Mammary epithelial cell (primary cell): ENCODE measurements around the gene NANOS2.

Experiments used
- EZH2 ChIP-seq: IDR thresholded peaks from 2 replicates; pipeline ENCODE4 v1.6.1; 2012; ENCODE audit warnings: low read length, inconsistent platforms, borderline replicate concordance
- TF ChIP-seq, protein P1 (sequence below), 2 donors: IDR thresholded peaks in 1 of 2; conservative IDR thresholded peaks in 1 of 2; 2 replicates each; pipeline ENCODE4 v1.5.1; 2011 to 2012; ENCODE audit warnings: inconsistent platforms in 2 of 2, low read length in 2 of 2, mild to moderate bottlenecking in 2 of 2, control low read depth in 1 of 2, low read depth in 1 of 2; ENCODE audit not compliant: insufficient read depth in 1 of 2; ENCODE audit errors: extremely low read depth in 1 of 2

- TF ChIP-seq, protein P1, sequence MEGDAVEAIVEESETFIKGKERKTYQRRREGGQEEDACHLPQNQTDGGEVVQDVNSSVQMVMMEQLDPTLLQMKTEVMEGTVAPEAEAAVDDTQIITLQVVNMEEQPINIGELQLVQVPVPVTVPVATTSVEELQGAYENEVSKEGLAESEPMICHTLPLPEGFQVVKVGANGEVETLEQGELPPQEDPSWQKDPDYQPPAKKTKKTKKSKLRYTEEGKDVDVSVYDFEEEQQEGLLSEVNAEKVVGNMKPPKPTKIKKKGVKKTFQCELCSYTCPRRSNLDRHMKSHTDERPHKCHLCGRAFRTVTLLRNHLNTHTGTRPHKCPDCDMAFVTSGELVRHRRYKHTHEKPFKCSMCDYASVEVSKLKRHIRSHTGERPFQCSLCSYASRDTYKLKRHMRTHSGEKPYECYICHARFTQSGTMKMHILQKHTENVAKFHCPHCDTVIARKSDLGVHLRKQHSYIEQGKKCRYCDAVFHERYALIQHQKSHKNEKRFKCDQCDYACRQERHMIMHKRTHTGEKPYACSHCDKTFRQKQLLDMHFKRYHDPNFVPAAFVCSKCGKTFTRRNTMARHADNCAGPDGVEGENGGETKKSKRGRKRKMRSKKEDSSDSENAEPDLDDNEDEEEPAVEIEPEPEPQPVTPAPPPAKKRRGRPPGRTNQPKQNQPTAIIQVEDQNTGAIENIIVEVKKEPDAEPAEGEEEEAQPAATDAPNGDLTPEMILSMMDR (conservative IDR thresholded peaks at IDR 0.05 in 1 of 2, IDR thresholded peaks at IDR 0.05 in 1 of 2; ENCODE audit: extremely low read depth in 1 of 2, insufficient read depth in 1 of 2, low read depth in 1 of 2, low read length in 2 of 2), result no peak
- no peak for TF ChIP-seq EZH2
These were observed 38.3 kb upstream of the NANOS2 start for GRCh38 chr19:45952686-45953505.
